Transverse colon (tissue), 3 donors: ENCODE measurements around the gene ENAH.

Experiments
- POLR2A ChIP-seq: fragments of 450-650 bp; IDR thresholded peaks from one replicate; pipeline ENCODE4 v1.6.1; 2016; ENCODE audit warnings: antibody characterized with exemption, mild to moderate bottlenecking, moderate library complexity
- TF ChIP-seq, protein P1 (sequence below), 5 experiments: fragments of 200-600 bp in 3 of 5; fragments of 450-650 bp in 2 of 5; sonication (generic) in 3 of 5; IDR thresholded peaks; 1 replicate in 2 of 5; 2 replicates in 3 of 5; pipeline ENCODE4 v1.5.1; 2016 to 2017; ENCODE audit warnings: antibody characterized with exemption in 5 of 5, inconsistent platforms in 3 of 5, mild to moderate bottlenecking in 2 of 5, moderate library complexity in 1 of 5

DNA sequence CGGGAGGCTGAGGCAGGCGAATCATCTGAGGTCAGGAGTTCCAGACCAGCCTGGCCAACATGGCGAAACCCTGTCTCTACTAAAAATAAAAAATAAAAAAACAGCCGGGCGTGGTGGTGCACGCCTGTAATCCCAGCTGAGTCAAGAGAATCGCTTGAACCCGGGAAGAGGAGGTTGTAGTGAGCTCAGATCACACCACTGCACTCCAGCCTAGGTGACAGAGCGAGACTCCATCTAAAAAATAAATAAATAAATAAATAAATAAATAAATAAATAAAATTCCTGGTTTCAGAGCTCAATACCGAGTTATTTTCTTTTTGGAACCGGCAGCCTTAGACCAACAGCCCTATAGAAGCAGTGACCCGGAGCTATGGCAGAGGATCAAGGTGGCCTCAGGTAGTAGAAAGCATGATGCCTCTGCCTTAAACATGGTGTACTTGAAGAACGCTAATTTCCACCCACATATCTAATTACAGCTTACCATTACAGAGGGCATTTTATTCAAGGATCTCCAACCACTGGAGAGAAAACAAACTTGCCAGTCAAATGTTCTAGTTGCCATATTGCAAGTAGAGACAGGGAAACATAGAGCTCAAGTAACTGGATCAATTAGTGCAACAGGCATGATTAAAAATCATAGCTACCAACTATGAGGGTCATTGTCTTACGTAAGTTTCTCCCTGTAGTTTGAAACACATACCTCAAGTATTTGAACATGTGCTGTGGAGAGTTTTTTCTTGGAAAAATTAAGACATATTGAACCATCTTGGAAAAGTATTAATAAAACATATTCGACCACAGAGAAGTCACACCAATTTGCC, 2.0 kb upstream of the ENAH start:
- TF ChIP-seq POLR2A = no peak
- TF ChIP-seq, protein P1, sequence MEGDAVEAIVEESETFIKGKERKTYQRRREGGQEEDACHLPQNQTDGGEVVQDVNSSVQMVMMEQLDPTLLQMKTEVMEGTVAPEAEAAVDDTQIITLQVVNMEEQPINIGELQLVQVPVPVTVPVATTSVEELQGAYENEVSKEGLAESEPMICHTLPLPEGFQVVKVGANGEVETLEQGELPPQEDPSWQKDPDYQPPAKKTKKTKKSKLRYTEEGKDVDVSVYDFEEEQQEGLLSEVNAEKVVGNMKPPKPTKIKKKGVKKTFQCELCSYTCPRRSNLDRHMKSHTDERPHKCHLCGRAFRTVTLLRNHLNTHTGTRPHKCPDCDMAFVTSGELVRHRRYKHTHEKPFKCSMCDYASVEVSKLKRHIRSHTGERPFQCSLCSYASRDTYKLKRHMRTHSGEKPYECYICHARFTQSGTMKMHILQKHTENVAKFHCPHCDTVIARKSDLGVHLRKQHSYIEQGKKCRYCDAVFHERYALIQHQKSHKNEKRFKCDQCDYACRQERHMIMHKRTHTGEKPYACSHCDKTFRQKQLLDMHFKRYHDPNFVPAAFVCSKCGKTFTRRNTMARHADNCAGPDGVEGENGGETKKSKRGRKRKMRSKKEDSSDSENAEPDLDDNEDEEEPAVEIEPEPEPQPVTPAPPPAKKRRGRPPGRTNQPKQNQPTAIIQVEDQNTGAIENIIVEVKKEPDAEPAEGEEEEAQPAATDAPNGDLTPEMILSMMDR (IDR thresholded peaks at IDR 0.05) = no peak
